Testis (tissue), 2 donors: ENCODE measurements around the gene PIK3R2.

Experiments used
- POLR2A ChIP-seq: fragments of 450-650 bp; IDR thresholded peaks from one replicate; pipeline ENCODE4 v1.6.1; 2017; ENCODE audit warnings: antibody characterized with exemption, mild to moderate bottlenecking, moderate library complexity
- TF ChIP-seq, protein P1 (sequence below), 3 experiments: fragments of 450-650 bp in 2 of 3; fragments of 200-600 bp in 1 of 3; sonication (generic) in 1 of 3; IDR thresholded peaks; one replicate each; pipeline ENCODE4 v1.5.1; 2016 to 2019; ENCODE audit warnings: antibody characterized with exemption in 3 of 3, mild to moderate bottlenecking in 2 of 3, moderate library complexity in 1 of 3

DNA sequence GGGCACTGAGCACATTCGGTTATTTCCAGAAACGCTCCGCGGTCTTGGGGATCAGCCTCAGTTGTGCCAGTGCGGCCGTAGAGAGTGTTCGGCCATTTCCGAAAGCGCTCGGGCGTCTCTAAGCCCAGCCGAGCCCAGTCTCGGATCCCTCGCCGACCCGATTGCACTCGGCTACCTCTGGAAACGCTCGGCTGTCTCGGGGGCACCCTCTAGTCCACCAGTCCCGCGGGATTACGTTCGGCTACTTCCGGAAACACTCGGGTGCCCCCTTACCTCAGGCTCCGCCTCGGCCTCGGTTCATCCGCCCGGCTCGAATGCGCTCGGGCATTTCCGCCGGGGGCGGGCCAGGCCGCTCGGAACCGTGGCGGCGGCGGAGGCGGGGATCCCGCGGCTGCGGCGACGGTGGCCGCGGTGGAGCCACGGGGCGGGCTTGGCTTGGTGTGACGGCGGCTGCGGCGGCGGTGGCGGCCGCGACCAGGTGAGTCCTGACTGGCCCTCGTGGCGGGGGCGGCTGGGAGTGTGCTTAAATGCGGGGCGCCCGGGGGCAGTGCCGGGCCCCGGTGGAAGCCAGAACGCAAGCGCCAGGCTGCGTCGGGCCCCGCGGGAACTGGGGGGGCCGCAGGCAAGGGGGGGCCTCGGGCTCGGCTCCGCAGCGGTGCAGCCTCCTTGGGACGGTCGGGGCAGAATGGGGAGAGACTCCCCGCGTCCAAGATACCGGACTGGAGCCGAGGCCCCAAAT, at the start of gene PIK3R2:
- TF ChIP-seq, protein P1, sequence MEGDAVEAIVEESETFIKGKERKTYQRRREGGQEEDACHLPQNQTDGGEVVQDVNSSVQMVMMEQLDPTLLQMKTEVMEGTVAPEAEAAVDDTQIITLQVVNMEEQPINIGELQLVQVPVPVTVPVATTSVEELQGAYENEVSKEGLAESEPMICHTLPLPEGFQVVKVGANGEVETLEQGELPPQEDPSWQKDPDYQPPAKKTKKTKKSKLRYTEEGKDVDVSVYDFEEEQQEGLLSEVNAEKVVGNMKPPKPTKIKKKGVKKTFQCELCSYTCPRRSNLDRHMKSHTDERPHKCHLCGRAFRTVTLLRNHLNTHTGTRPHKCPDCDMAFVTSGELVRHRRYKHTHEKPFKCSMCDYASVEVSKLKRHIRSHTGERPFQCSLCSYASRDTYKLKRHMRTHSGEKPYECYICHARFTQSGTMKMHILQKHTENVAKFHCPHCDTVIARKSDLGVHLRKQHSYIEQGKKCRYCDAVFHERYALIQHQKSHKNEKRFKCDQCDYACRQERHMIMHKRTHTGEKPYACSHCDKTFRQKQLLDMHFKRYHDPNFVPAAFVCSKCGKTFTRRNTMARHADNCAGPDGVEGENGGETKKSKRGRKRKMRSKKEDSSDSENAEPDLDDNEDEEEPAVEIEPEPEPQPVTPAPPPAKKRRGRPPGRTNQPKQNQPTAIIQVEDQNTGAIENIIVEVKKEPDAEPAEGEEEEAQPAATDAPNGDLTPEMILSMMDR (IDR thresholded peaks at IDR 0.05), result peak in 1 of 3 experiments; percentile 6
- no peak for TF ChIP-seq POLR2A
